ENCODE measurements around the gene UBL4B.

Gene UBL4B

DNA sequence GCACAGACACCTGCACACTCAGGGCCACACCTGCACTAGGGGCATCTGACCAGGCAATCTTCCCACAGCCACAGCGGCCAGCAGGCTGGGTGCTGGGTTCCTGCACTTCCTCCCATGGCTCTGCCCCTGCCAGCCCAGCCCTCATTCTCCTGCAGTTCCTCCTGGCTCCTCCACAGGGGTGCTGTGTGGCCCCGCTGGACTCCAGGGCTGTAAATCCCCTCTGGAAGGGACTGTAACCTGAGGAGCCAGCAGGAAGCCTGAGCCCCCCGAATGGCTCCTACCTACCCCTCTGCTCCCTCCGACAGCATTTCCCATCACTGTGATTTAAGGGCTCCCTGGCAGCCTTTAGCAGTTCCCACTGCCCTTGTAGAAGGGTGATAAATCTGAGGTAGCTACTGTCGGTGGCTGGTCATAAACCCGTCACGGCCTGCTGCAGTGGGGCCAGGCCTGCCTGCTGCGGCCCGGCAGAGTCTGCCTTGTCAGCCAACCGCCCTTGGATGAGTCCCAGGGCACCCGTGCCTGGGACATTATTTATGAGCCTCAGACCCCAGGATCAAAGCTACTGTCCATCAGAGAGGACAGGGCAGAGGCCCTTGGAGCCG is 8.8 kb downstream of the UBL4B start:
- Mint-ChIP-seq H3K4me3 (no peak overlapping the region), H3K36me3 (peaks cover 11% of the 10 kb centered on the region), H3K4me1 (peaks cover 13% of the 10 kb centered on the region), H3K27me3 (peaks cover 68% of the 10 kb centered on the region), H3K9me3 (peaks cover 14% of the 10 kb centered on the region), H3K27ac (no peak overlapping the region)
- no peak for ATAC-seq

DNA sequence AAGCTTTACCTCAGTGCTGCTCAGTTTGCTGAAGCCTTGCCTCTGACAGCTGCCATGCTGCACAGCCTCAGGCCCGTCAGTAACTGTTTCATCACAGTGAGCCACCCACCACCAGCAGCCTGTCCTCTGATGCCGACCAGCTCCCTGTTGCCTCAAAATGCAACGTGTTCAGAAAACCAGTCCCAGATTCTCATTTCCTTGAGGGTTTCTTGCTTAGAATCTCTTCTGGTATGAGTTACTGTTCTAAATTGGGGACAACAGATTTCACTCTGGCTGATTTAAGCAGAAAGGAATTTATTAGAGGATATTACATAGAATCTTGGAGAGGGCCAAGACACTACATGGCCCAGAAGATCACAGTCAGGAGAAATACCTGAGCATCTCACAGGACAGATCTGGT is 11.0 kb downstream of the UBL4B start:
- Mint-ChIP-seq H3K27ac (no peak overlapping the region), H3K27me3 (peaks cover 68% of the 10 kb centered on the region), H3K4me1 (peaks cover 8% of the 10 kb centered on the region), H3K36me3 (peaks cover 14% of the 10 kb centered on the region), H3K9me3 (peaks cover 20% of the 10 kb centered on the region), H3K4me3 (no peak overlapping the region)
- no peak for ATAC-seq

DNA sequence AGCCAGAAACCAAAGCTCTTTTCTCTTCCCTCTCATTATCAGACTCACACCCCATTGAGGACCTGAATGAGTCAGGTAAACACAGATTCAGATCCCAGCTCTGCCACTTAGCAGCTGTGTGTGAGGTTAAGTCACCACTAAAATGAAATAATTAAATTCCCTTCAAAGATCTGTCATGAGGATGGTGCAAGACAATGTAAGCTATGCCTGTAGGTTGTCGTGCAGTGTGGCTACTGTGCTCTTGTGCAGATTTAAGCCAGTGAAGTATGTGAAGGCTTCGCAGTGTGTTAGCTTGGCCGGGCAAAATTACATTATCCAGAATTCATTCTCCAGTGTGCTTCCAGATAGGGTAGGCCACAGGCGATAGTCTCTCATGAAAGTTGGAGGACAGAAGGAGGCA is 13.6 kb downstream of the UBL4B start:
- ATAC-seq: no peak
- H3K27me3 Mint-ChIP-seq: peaks cover 74% of the 10 kb centered on the region
- peaks cover 13% of the 10 kb centered on the region for H3K9me3 Mint-ChIP-seq
- H3K4me3 Mint-ChIP-seq: no peak overlapping the region
- H3K4me1 Mint-ChIP-seq: peaks cover 2% of the 10 kb centered on the region
- H3K36me3 Mint-ChIP-seq: peaks cover 8% of the 10 kb centered on the region
- H3K27ac Mint-ChIP-seq: no peak overlapping the region

DNA sequence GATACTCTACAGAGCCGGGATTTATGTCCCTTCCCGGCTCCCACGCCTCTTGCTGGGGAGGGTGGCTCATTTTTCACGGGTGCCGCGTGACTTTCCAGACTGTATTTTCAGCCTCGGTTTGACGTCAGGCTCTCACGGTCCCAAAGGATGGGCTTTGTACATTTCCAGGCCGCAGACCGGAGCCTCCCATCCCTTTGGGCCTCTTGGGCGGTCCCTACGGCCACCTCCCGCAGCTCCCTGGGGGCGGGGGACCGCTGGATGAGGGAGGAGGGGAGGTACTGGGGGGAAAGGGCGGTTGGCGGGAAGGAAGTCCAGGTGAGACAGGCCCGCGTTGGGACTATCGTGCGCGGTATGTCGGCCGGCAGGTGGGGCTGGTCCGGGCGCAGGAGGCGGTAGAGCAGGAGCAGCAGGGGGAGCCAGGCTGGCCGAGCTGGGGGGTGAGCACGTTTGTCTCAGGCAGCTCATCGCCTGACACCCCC is 17.9 kb downstream of the UBL4B start:
- ATAC-seq: no peak
- Mint-ChIP-seq H3K9me3 (peaks cover 11% of the 10 kb centered on the region), H3K27ac (no peak overlapping the region), H3K4me3 (no peak overlapping the region), H3K36me3 (peaks cover 6% of the 10 kb centered on the region), H3K4me1 (no peaks in the 10 kb centered on the region), H3K27me3 (peaks cover 80% of the 10 kb centered on the region)

DNA sequence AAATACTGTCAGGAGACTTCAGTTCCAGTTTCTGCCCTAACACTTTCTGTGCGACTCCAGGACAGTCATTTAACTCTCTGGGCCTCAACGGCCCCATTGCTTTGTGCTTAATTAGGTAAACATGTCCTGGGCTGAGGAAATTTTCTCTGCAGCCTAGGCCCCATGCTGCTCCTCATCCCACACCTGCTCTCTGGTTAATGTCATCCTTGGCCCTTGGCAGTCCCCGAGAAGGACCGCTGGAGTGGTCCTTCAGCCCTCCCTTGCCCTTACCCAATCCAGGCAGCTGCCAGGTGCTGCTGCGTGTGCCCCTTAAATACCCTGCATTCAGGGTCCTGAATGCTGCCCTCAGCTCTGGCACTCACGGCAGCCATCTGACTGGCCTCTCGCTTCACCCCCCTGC is 18.7 kb downstream of the UBL4B start:
- Mint-ChIP-seq H3K27me3 (peaks cover 79% of the 10 kb centered on the region), H3K4me1 (no peaks in the 10 kb centered on the region), H3K36me3 (peaks cover 4% of the 10 kb centered on the region), H3K27ac (no peak overlapping the region), H3K9me3 (peaks cover 7% of the 10 kb centered on the region), H3K4me3 (no peak overlapping the region)
- ATAC-seq: no peak

DNA sequence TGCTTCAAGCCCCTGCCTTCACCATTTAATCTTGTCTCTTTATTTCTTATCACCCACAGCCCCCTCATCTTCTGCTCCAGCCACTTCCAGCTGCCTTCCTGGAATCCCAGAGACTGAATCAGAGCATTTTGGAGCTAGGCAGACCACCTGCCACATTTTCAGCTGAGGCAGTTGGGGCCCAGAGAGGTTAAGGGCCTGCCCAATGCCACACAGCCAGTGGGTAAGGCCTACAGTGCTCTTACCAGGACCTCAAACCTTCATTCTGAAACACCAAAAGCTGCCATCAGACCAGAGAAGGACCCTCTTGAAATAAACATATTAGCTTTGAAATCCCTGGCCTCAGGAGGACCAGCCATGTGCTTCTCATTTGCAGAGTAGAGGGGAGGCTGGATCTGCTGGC is 20.4 kb downstream of the UBL4B start:
- ATAC-seq: no peak
- Mint-ChIP-seq H3K4me1 (peaks cover 11% of the 10 kb centered on the region), H3K36me3 (no peaks in the 10 kb centered on the region), H3K9me3 (no peaks in the 10 kb centered on the region), H3K27ac (no peak overlapping the region), H3K27me3 (peaks cover 79% of the 10 kb centered on the region), H3K4me3 (no peak overlapping the region)

DNA sequence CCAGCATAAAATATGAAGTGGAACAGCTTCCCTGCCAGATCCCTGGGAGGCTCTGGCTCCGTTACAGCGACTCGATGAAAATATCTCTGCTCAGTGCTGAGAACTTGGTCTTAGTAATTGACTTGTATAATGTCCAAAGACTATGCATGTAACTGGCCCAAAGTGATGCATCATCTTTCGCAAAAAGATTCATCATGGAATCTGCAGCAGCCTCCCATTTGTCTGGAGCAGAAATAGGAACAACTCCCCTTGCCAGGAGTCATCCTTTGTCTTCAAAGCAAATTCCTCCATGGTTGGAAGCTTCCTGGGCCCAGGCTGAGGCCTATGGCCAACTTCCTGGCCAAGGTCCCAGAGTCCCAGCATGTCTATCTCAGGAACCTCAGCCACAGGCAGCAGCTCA is 21.2 kb downstream of the UBL4B start:
- Mint-ChIP-seq H3K27me3 (peaks cover 76% of the 10 kb centered on the region), H3K4me1 (peaks cover 12% of the 10 kb centered on the region), H3K36me3 (no peaks in the 10 kb centered on the region), H3K9me3 (no peaks in the 10 kb centered on the region), H3K27ac (no peak overlapping the region), H3K4me3 (no peak overlapping the region)
- no peak for ATAC-seq

DNA sequence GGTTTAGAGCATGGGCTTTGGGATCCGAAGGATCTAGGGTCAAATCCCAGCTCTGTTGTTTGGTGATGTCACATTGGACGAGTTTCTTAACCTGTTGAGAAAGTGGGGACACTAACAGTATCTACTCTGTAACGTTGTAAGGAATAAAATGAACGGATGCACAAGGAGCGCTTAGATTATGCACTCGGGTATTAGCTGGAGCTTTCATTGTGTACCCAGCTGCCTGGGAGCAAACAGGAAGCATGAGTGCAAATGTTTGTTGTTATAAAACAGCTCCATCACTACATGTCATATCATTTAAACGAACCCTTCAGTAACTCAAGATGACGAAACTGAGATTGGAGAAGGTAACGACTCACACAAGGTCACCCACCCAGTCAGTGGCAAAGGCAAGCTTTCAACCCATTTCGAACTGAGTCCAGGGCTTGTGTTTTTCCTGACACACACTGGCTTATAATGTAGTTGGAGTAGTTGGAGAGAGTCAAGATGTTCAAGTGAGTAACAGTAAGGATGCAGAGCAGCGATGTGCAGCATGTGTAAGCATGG is 21.9 kb downstream of the UBL4B start:
- H3K4me3 Mint-ChIP-seq: no peak overlapping the region
- no peaks in the 10 kb centered on the region for H3K36me3 Mint-ChIP-seq
- no peaks in the 10 kb centered on the region for H3K9me3 Mint-ChIP-seq
- H3K4me1 Mint-ChIP-seq: peaks cover 12% of the 10 kb centered on the region
- ATAC-seq: no peak
- H3K27me3 Mint-ChIP-seq: peaks cover 74% of the 10 kb centered on the region
- no peak overlapping the region for H3K27ac Mint-ChIP-seq

DNA sequence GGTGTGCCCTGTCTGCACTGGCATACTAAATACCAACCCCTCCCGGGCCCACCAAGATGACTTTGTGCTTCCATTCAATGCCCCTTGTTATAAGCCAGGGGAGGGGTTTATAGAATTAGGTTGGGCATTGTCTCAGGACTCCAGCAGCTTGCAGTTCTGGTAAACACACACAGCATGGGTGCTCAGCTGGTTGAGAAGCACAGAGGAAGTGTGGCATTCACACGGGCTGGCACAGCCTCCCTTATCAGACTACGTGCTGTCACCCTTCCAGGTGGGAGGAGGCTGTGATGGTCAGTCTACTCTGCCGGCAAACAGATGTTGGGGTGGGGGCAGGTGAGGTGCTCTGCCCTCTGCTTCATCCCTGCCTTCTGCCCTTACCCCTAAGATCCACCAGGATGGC is 23.0 kb downstream of the UBL4B start:
- no peak for ATAC-seq
- Mint-ChIP-seq H3K36me3 (no peaks in the 10 kb centered on the region), H3K27me3 (peaks cover 74% of the 10 kb centered on the region), H3K27ac (no peak overlapping the region), H3K4me1 (peaks cover 12% of the 10 kb centered on the region), H3K4me3 (no peak overlapping the region), H3K9me3 (peaks cover 3% of the 10 kb centered on the region)

DNA sequence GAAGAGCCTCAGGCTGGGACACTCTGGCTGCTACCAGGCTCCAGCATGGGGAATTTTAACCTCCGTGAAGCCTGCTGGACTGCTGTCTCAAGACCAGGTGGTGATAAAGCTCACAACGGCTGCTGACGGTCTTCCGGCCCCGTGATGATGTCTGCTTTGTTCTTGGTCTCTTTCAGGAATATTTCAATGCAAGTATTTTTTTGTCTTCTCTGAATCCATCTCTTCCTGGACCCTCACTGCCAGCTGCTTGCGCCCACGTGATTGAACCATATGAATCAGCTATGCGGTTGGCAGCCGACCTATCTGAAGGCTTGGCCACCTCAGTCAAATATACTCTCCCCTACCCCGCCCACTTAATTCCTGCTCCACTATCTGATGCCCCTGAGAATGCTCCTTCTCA is 23.4 kb downstream of the UBL4B start:
- Mint-ChIP-seq H3K4me1 (peaks cover 12% of the 10 kb centered on the region), H3K36me3 (no peaks in the 10 kb centered on the region), H3K9me3 (peaks cover 3% of the 10 kb centered on the region), H3K27ac (no peak overlapping the region), H3K4me3 (no peak overlapping the region), H3K27me3 (peaks cover 74% of the 10 kb centered on the region)
- ATAC-seq: no peak

DNA sequence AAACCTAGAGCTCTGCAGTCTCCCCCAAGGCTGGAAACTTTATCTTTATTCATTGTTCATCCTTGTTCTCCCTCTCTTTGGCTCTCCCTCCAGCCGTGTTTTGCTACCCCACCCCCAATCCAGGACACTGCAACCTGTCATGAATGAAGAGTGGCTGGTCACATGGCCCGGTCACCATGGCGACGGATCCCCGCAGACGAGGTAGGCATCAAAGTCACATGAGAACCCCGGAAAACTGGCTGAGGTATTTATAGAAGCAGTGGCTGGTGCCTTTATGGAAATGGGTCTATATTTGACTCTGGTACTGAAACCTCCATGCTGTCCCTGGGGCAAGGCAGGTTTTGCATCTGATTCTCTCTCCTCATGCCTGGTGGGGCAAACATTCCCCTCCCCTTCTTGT is 24.7 kb downstream of the UBL4B start:
- Mint-ChIP-seq H3K4me1 (peaks cover 12% of the 10 kb centered on the region), H3K27me3 (peaks cover 72% of the 10 kb centered on the region), H3K27ac (no peak overlapping the region), H3K4me3 (no peak overlapping the region), H3K9me3 (peaks cover 3% of the 10 kb centered on the region), H3K36me3 (no peaks in the 10 kb centered on the region)
- ATAC-seq: no peak

DNA sequence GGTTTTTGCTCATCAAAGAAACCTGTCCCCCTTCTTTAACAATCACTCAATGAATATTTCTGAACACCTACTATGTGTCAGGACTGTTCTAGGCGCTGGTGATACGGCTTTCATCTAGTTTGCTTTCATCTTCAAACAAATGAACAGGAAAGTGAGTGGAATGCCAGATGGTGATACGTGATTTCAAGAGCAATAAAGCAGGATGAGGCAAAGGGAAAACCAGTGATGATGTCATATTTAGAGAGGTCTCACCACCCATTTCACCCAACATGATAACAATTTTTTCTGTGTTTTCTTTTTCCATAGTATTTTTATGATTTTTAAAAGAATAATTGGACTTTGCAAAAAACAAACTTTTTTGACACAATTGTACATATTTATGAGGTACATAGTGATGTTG is 26.7 kb downstream of the UBL4B start:
- no peak overlapping the region for H3K4me3 Mint-ChIP-seq
- H3K4me1 Mint-ChIP-seq: peaks cover 12% of the 10 kb centered on the region
- no peak overlapping the region for H3K27ac Mint-ChIP-seq
- ATAC-seq: no peak
- H3K27me3 Mint-ChIP-seq: peaks cover 74% of the 10 kb centered on the region
- H3K9me3 Mint-ChIP-seq: peaks cover 3% of the 10 kb centered on the region
- no peaks in the 10 kb centered on the region for H3K36me3 Mint-ChIP-seq

DNA sequence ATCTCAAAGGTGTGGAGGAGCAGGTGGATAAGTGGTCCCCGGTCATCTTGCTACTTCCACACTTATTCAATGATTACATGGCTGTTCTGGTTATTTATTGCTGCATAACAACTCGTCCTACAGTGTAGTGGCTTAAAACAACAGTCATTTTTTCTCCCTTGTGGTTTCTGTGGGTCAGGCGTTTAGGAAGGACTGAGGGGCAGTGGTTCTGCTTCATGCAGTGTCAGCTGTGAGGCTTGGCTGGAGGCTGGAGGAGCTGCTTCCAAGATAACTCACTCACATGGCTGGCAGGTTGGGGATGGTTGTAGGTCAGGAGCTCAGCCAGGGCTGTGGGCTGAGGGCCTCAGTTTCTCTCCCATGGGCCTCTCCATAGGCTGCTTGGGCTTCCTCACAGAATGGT is 32.1 kb downstream of the UBL4B start:
- Mint-ChIP-seq H3K36me3 (no peaks in the 10 kb centered on the region), H3K27me3 (peaks cover 35% of the 10 kb centered on the region), H3K27ac (no peak overlapping the region), H3K4me1 (no peaks in the 10 kb centered on the region), H3K4me3 (no peak overlapping the region), H3K9me3 (peaks cover 3% of the 10 kb centered on the region)
- no peak for ATAC-seq

DNA sequence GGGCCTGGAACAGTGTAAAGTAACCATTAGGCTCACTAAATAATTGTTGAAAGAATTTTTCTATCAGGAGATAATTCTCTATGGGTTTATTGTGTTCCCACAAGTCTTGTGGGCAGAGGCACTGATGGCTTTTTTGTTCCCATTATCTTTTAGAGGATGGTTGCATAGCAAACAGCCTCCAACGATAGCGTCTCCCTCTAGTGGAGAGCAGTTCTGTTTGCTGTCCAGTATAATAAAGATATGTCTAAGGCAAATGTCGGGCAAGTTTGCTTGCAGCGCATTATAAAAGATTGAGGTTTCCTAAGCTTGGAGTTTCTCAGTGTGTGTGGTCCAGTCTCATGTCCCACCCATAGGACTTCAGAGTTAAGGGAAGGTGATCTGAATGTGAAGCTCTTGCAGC is 36.7 kb downstream of the UBL4B start:
- H3K4me1 Mint-ChIP-seq: no peaks in the 10 kb centered on the region
- no peak overlapping the region for H3K4me3 Mint-ChIP-seq
- H3K9me3 Mint-ChIP-seq: no peaks in the 10 kb centered on the region
- no peak for ATAC-seq
- peaks cover 20% of the 10 kb centered on the region for H3K27me3 Mint-ChIP-seq
- no peaks in the 10 kb centered on the region for H3K36me3 Mint-ChIP-seq
- H3K27ac Mint-ChIP-seq: no peak overlapping the region

DNA sequence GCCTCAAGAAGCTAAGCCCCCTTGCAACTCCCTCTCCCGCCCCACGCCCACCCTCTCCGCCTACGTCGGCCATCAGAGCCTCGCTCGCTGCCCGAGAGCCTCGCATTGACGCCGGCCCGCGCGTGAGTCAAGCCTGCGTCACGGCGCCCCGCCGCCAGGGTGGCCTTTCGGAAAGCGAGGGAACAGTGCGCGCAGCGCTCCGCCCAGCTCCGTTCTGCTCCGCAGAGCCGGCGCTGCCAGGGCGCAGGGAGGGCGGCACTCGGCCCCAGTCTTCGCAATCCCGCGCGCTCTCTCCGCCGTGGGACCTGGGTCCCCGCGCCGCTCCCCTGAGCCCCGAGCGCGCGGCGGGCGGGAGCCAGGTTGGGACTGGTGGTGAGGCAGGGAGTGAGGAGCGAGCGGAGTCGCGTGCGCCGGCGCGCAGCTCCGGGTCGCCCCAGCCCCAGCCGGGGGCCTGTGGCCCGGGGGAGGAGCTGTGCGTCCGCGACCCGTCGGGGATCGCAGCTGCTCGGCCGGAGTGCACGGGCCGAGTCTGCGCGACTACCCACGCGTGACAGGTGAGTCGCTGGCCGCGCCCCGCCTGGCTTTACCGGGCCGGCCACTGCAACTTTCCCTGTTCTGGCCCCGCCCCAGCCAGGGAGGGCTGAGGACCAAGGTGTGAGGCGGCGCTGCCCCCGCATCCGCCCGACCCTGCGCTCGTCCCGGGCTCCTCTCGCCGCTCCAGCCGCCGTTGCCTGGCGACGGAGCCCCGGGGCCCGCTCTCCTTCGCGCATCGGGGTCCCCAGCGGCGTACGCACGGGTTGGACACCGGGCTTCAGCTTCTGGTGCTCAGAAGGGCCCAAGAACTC is 38.3 kb downstream of the UBL4B start, which contains the start of gene SLC6A17:
Gene SLC6A17, plus strand, starts transcription at position 165 of the 845 bp plus-strand sequence. CDS start 16,436 bp downstream, outside the sequence.
- Mint-ChIP-seq H3K27ac (no peak within 1 kb of the TSS), H3K9me3 (no peaks in the 10 kb centered on the region), H3K4me3 (peak within 1 kb of the TSS; percentile 4), H3K36me3 (no peaks in the 10 kb centered on the region), H3K27me3 (peaks cover 36% of the 10 kb centered on the region), H3K4me1 (no peaks in the 10 kb centered on the region)
- ATAC-seq: peak; percentile 76

Data from stimulated activated memory B cell treated with anti-CD40 and anti-IgM and Interleukin-4, amounts not matched to agents 10 μg/mL and 1 μg/mL and 100 μg/mL, for 72 hours (primary cell).